Psoas muscle (tissue), 8 donors: ENCODE data around the gene ATP5PB. TPM values are rescaled to one million over a fixed set of nuclear protein-coding genes. Genes with fewer than 3 reads are reported as not detected.

Experiments used
- ATAC-seq, 4 donors: fragments of 200-7000 bp; cut with Tn5 transposase; one replicate each; pipeline ENCODE4 v1.9.1; 2020; ENCODE audit warnings: moderate library complexity in 3 of 4, mild to moderate bottlenecking in 2 of 4
- DNase-seq, 2 donors: peaks; one replicate each; pipeline ENCODE4 v3.0.0-alpha.2; 2020
- H3K27ac ChIP-seq: fragments of 200-600 bp; one replicate; pipeline ENCODE4 v1.8.0; 2022
- H3K27me3 ChIP-seq, 3 donors: fragments of 200-600 bp in 1 of 3; one replicate each; pipeline versions ENCODE4 v1.6.1 to v1.8.0; 2013 to 2022; ENCODE audit warnings: low read length in 2 of 3, mild to moderate bottlenecking in 2 of 3, moderate library complexity in 1 of 3; ENCODE audit not compliant: insufficient read depth in 3 of 3
- H3K36me3 ChIP-seq, 2 donors: fragments of 200-600 bp in 1 of 2; one replicate each; pipeline versions ENCODE4 v1.6.1 to v1.8.0; 2013 to 2022; ENCODE audit warnings: low read depth in 1 of 2, mild to moderate bottlenecking in 1 of 2, moderate library complexity in 1 of 2; ENCODE audit not compliant: insufficient read depth in 1 of 2
- H3K4me1 ChIP-seq: fragments of 200-600 bp; one replicate; pipeline ENCODE4 v1.8.0; 2022
- H3K4me3 ChIP-seq: fragments of 200-600 bp; one replicate; pipeline ENCODE4 v1.8.0; 2022; ENCODE audit warnings: mild to moderate bottlenecking
- H3K9me3 ChIP-seq: fragments of 200-600 bp; one replicate; pipeline ENCODE4 v1.8.0; 2022
- CTCF ChIP-seq: fragments of 200-600 bp; IDR thresholded peaks from one replicate; pipeline ENCODE4 v1.8.0; 2022; ENCODE audit warnings: antibody characterized with exemption
- WGBS, 3 donors: extraction: QIAGEN DNeasy Blood & Tissue Kit; methylation state at CpG; one replicate each; pipeline versions ENCODE4 v1.1.6 to v1.1.7; 2013; 5-methylcytosine and 5-hydroxymethylcytosine counted together
- intact Hi-C, 2 donors: fragments of 100-400 bp; cut with DNase I; formaldehyde crosslinking; loops; one replicate each; pipeline versions ENCODE4 v1.11.0 to v1.14.2; 2022
- polyA plus RNA-seq, 3 donors: library from polyadenylated mRNA; stranded (reverse); fragments of 200-250 nt; gene quantifications; one replicate each; pipeline ENCODE4 v1.2.3, GENCODE V29; 2013
- total RNA-seq, 4 donors: library from RNA; stranded (reverse); fragmentation: NEBNext Ultra II Directional in 2 of 4; extraction: Animal tissue kit (Norgen Biotek cat#: 25700) in 2 of 4; gene quantifications; one replicate each; pipeline versions ENCODE4 v1.2.1 to v1.2.4, GENCODE V29; 2021 to 2023
- donor health status: healthy with polysubstance abuse.
- donor health status: DM: no; HTN: no; CAD: no; lungs with moderate emphysema.
- donor health status: Bipolar disorder and iron deficiency.
- donor health status: healthy.
- donor health status: DM: yes; HTN: yes; CAD: no.
- donor health status: DM: no; HTN: no; CAD: no.
- donor health status: DM: no; HTN: no; CAD: no.
- donor health status: DM: yes; HTN: yes; CAD: no.

The ATP5PB gene
- total and polyA plus RNA-seq, 7 donors, result 272 to 649 (median 428) TPM

- Histone ChIP-seq H3K36me3 (peaks cover 8 to 49% of the 10 kb centered on the region in 2 donors), H3K27ac (peak overlapping the region; percentile 89), H3K4me3 (peak overlapping the region; percentile 86), H3K4me1 (peaks cover 42% of the 10 kb centered on the region), H3K27me3 (no peaks in the 10 kb centered on the region), H3K9me3 (no peaks in the 10 kb centered on the region)
- ATAC-seq (peak; percentile 7 to 25 (median 16)), DNase-seq (no peak)
- TF ChIP-seq CTCF, result no peak
- intact Hi-C loops, result loop anchor here (5.0 to 10.0 kb wide), 3 partner anchors 304 to 1104 kb away; partner anchors contain the start of genes CEPT1 (in 2 of the 2) and DRAM2 (in 2 of the 2)
- 1 to 2% (median 2%) methylated on average over 22 to 25 of the region's 25 CpGs for WGBS, 3 donors
These were observed 764 bp upstream of the ATP5PB start for GRCh38 chr1:111448482-111448917.

- intact Hi-C loops, result loop anchor here (5.0 to 10.0 kb wide), 3 partner anchors 305 to 1105 kb away; partner anchors contain the start of genes CEPT1 (in 2 of the 2) and DRAM2 (in 2 of the 2)
- Histone ChIP-seq H3K9me3 (no peaks in the 10 kb centered on the region), H3K4me3 (peak overlapping the region; percentile 86), H3K4me1 (peaks cover 50% of the 10 kb centered on the region), H3K36me3 (peaks cover 10 to 48% of the 10 kb centered on the region in 2 donors), H3K27ac (peak overlapping the region; percentile 89), H3K27me3 (no peaks in the 10 kb centered on the region)
- ATAC-seq, result no peak
- TF ChIP-seq CTCF, result no peak
- WGBS, 3 donors, result 0 to 1% (median 0%) methylated on average over 8 of the region's 8 CpGs
- DNase-seq, result no peak
These were observed 396 bp downstream of the ATP5PB start for GRCh38 chr1:111449703-111450017.

- TF ChIP-seq CTCF, result no peak
- ATAC-seq, result no peak
- intact Hi-C loops, result no loop called here
- Histone ChIP-seq H3K4me1 (peaks cover 54% of the 10 kb centered on the region), H3K36me3 (peaks cover 8 to 46% of the 10 kb centered on the region in 2 donors), H3K4me3 (peak overlapping the region; percentile 86), H3K9me3 (no peaks in the 10 kb centered on the region), H3K27me3 (no peaks in the 10 kb centered on the region), H3K27ac (peak overlapping the region; percentile 89)
- WGBS, 3 donors, result 41 to 46% (median 44%) methylated on average over 3 of the region's 3 CpGs
- no peak for DNase-seq
These were observed 921 bp downstream of the ATP5PB start for GRCh38 chr1:111450185-111450584.

GRCh38 chr1:111452581-111452980, 3.3 kb downstream of the ATP5PB start:
- Histone ChIP-seq H3K4me3 (peak overlapping the region; percentile 86), H3K9me3 (no peaks in the 10 kb centered on the region), H3K27ac (no peak overlapping the region), H3K36me3 (peaks cover 9 to 49% of the 10 kb centered on the region in 2 donors), H3K4me1 (peaks cover 54% of the 10 kb centered on the region), H3K27me3 (no peaks in the 10 kb centered on the region)
- intact Hi-C loops, result no loop called here
- TF ChIP-seq CTCF, result no peak
- no peak for DNase-seq
- ATAC-seq, result no peak
- 50 to 59% (median 58%) methylated on average over 3 of the region's 3 CpGs for WGBS, 3 donors

- no peak for DNase-seq
- no peaks in the 10 kb centered on the region for H3K9me3 ChIP-seq
- peaks cover 9 to 60% of the 10 kb centered on the region in 2 donors for H3K36me3 ChIP-seq
- H3K4me1 ChIP-seq, result peaks cover 47% of the 10 kb centered on the region
- TF ChIP-seq CTCF, result no peak
- H3K27me3 ChIP-seq, result no peaks in the 10 kb centered on the region
- intact Hi-C loops, result no loop called here
- 63 to 67% (median 65%) methylated on average over 3 of the region's 3 CpGs for WGBS, 3 donors
- no peak overlapping the region for H3K27ac ChIP-seq
- H3K4me3 ChIP-seq, result no peak overlapping the region
- no peak for ATAC-seq
These were observed 4.4 kb downstream of the ATP5PB start for GRCh38 chr1:111453706-111454105.
